SU-DHL-6 (cell line): ENCODE data around the gene OLFM2.

Source experiments
- H2AFZ ChIP-seq: fragments of 200-600 bp; sonication (generic); 2 replicates; pipeline ENCODE4 v1.6.1; 2014; ENCODE audit warnings: low read depth, mild to moderate bottlenecking, moderate library complexity, mixed read lengths, antibody characterized with exemption, low read length; ENCODE audit not compliant: severe bottlenecking
- H3F3A ChIP-seq: fragments of 200-600 bp; shearing (Covaris generic); 2 replicates; pipeline ENCODE4 v1.6.0; 2016; ENCODE audit warnings: antibody characterized with exemption, mild to moderate bottlenecking; ENCODE audit not compliant: insufficient read depth
- H3K27ac ChIP-seq: fragments of 200-600 bp; sonication (generic); 2 replicates; pipeline ENCODE4 v1.5.1; 2016; ENCODE audit warnings: low read depth, mild to moderate bottlenecking, low read length, moderate library complexity, mixed read lengths
- H3K27me3 ChIP-seq: fragments of 200-600 bp; sonication (generic), shearing (Covaris generic); 2 replicates; pipeline ENCODE4 v1.6.0; 2014; ENCODE audit warnings: mild to moderate bottlenecking, low read length
- H3K36me3 ChIP-seq: fragments of 200-600 bp; sonication (generic); 2 replicates; pipeline ENCODE4 v1.6.1; 2014; ENCODE audit warnings: mild to moderate bottlenecking, low read length, mixed read lengths
- H3K4me2 ChIP-seq: fragments of 300-600, 200-600 bp; shearing (Covaris generic), sonication (generic); 2 replicates; pipeline ENCODE4 v1.6.0; 2014; ENCODE audit warnings: low read length, low read depth, mild to moderate bottlenecking; ENCODE audit not compliant: poor library complexity, severe bottlenecking
- H3K4me3 ChIP-seq: fragments of 200-600 bp; sonication (generic); 2 replicates; pipeline ENCODE4 v1.5.1; 2014; ENCODE audit warnings: antibody characterized with exemption, low read length, mild to moderate bottlenecking, mixed read lengths; ENCODE audit not compliant: insufficient read depth, poor library complexity, severe bottlenecking
- H3K79me2 ChIP-seq: fragments of 200-600 bp; sonication (generic); 2 replicates; pipeline ENCODE4 v1.6.1; 2014; ENCODE audit warnings: mild to moderate bottlenecking, low read length, moderate library complexity; ENCODE audit not compliant: insufficient read depth
- H3K9ac ChIP-seq: fragments of 200-600 bp; sonication (generic); 2 replicates; pipeline ENCODE4 v1.7.0; 2014; ENCODE audit warnings: mild to moderate bottlenecking, low read length
- H3K9me2 ChIP-seq: fragments of 200-600 bp; sonication (generic); replicated peaks from 2 replicates; pipeline ENCODE4 v1.6.1; 2014; ENCODE audit warnings: low read length; ENCODE audit not compliant: insufficient read depth
- H3K9me3 ChIP-seq: fragments of 200-600 bp; sonication (generic); 2 replicates; pipeline ENCODE4 v1.6.1; 2014; ENCODE audit warnings: low read length, mixed read lengths; ENCODE audit not compliant: insufficient read depth
- H4K20me1 ChIP-seq: fragments of 200-600 bp; sonication (generic); 2 replicates; pipeline ENCODE4 v1.6.1; 2014; ENCODE audit warnings: low read depth, mild to moderate bottlenecking, antibody characterized with exemption, low read length, moderate library complexity, mixed read lengths
- EZH2phosphoT487 ChIP-seq: fragments of 200-600 bp; sonication (generic), shearing (Covaris generic); conservative IDR thresholded peaks from 2 replicates; pipeline ENCODE4 v1.6.1; 2018; ENCODE audit warnings: mild to moderate bottlenecking, antibody characterized with exemption, low read length, moderate library complexity, mixed read lengths
- TF ChIP-seq, protein P1 (sequence below): fragments of 200-600 bp; sonication (generic); IDR thresholded peaks from one replicate; pipeline ENCODE4 v1.5.1; 2017; ENCODE audit warnings: antibody characterized with exemption, mild to moderate bottlenecking, low read length, moderate library complexity; ENCODE audit not compliant: insufficient read depth, poor library complexity, severe bottlenecking

Gene OLFM2

DNA sequence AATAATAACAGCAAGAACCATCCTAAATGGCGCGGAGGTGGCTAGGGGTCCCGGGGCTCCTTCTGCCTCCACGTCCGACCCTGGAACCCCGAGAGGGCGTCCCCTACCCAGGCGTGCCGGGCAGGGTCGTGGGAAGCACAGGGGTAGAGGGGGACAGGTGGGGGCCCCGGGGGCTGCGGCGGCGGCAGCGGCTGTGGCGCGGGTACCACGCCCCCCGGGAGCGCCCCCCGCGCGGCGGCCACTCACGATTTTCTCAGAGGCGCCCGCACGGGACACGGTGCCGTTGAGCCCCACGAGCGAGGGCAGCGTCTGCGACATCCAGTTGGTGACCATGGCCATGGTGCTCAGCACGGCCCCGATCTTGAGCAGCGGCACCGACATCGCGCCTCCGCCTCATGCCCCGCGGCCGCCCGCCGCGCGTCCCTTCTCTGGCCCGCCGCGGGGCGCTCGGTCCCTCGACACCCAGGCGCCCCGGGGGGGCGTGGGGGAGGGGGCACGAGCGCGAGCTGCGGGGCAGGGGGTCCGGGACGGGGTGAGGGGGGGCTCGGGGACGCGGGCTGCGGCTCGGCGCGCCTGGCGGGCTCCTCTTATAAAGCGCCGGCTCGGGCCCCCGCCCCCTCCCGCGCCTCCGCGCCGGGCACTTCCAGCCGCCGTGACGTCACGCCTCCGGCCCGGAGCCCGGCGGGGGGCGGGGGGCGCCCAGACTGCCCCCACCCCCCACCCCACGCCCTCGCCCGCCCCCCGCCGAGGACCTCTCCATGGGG, 22.9 kb downstream of the OLFM2 start:
- Histone ChIP-seq H3K9me3 (no peaks in the 10 kb centered on the region), H3K9ac (no peak overlapping the region), H3K79me2 (no peaks in the 10 kb centered on the region), H3F3A (no peaks in the 10 kb centered on the region), H3K27me3 (no peaks in the 10 kb centered on the region), H3K36me3 (no peaks in the 10 kb centered on the region), H3K4me2 (no peak overlapping the region), H4K20me1 (no peaks in the 10 kb centered on the region), H3K9me2 (no peaks in the 10 kb centered on the region), H2AFZ (no peak overlapping the region), H3K4me3 (no peak overlapping the region), H3K27ac (no peak overlapping the region)
- TF ChIP-seq, protein P1, sequence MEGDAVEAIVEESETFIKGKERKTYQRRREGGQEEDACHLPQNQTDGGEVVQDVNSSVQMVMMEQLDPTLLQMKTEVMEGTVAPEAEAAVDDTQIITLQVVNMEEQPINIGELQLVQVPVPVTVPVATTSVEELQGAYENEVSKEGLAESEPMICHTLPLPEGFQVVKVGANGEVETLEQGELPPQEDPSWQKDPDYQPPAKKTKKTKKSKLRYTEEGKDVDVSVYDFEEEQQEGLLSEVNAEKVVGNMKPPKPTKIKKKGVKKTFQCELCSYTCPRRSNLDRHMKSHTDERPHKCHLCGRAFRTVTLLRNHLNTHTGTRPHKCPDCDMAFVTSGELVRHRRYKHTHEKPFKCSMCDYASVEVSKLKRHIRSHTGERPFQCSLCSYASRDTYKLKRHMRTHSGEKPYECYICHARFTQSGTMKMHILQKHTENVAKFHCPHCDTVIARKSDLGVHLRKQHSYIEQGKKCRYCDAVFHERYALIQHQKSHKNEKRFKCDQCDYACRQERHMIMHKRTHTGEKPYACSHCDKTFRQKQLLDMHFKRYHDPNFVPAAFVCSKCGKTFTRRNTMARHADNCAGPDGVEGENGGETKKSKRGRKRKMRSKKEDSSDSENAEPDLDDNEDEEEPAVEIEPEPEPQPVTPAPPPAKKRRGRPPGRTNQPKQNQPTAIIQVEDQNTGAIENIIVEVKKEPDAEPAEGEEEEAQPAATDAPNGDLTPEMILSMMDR, result no peak
- no peak for TF ChIP-seq EZH2phosphoT487

DNA sequence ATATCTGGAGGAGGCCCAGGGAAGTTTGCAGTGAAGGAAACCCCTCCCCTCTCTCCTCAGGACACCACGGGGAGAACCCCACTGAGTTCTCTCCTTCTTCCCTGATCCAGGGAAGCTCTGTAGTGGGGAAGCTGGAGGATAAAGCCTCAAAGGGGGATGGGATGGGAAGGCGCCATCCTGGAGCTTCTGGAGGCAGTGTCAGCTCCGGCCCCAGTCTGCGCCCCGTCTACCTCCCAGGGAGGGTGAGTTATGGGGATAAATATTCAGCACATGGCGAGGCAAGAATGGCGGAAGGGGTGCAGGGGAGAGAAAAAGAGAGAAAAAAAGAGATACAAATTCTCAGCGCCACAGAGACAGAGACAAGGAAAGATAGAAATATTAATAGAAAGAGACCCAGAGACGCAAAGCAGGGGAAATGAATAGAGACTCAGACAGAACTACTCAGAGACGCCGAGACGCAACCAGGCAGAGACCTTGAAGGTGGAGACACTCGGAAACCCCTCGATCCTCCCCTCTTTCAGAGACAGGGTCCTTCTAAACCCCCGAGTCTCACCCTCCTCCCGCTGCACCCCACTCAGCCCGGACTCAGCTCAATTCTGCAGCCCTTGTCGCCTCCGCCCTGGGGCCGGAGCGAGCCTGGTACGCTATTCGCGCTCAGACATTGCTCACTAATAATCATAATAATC, 23.6 kb downstream of the OLFM2 start:
- H2AFZ ChIP-seq, result no peak overlapping the region
- H3K27me3 ChIP-seq, result no peaks in the 10 kb centered on the region
- H3K4me2 ChIP-seq, result no peak overlapping the region
- H3K27ac ChIP-seq, result no peak overlapping the region
- H4K20me1 ChIP-seq, result no peaks in the 10 kb centered on the region
- no peak overlapping the region for H3K4me3 ChIP-seq
- H3K9ac ChIP-seq, result no peak overlapping the region
- no peaks in the 10 kb centered on the region for H3K79me2 ChIP-seq
- H3K36me3 ChIP-seq, result no peaks in the 10 kb centered on the region
- no peaks in the 10 kb centered on the region for H3K9me3 ChIP-seq
- no peaks in the 10 kb centered on the region for H3F3A ChIP-seq
- no peaks in the 10 kb centered on the region for H3K9me2 ChIP-seq
- TF ChIP-seq, protein P1, result no peak

DNA sequence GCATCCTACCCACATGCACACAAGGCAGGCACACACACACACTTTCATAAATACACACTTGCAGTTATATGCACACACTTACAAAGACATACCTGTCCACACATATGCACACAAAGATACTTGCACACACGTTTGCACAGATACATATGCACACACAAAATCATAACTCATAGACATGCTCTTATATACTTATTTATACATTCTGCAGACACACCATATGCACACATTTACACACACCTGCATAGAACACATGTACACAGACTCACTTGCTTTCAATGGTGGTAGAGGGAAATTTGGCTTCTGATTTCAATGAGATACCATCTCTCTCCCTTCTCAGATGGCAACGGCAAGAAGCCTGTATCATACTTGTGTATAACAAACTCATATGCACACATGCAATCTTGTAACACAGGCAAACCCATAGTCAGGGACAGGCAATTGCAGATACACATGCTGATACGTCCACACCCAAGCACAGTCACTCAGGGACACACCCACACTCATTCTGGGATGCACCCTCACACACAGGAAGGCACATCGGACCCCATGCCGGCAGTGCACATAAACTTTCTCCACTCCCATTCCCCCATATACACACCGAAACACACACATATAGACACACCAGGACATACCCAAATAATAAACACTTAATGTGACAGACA, 24.7 kb downstream of the OLFM2 start:
- Histone ChIP-seq H3K27ac (no peak overlapping the region), H3K27me3 (no peaks in the 10 kb centered on the region), H3K9me2 (no peaks in the 10 kb centered on the region), H3K4me2 (no peak overlapping the region), H3K36me3 (no peaks in the 10 kb centered on the region), H3K9ac (no peak overlapping the region), H3K9me3 (no peaks in the 10 kb centered on the region), H3K4me3 (no peak overlapping the region), H3F3A (no peaks in the 10 kb centered on the region), H2AFZ (no peak overlapping the region), H4K20me1 (no peaks in the 10 kb centered on the region), H3K79me2 (no peaks in the 10 kb centered on the region)
- no peak for TF ChIP-seq EZH2phosphoT487
- TF ChIP-seq, protein P1, result no peak
